ENCODE results near the gene FSTL4. TPM values are rescaled to one million over a fixed set of nuclear protein-coding genes. Genes with fewer than 3 reads are reported as not detected.

The FSTL4 gene
- total RNA-seq, 2 donors from 2014 or later: 0.26 to 1.3 TPM

GRCh38 chr5:133299728-133300127, 312.6 kb downstream of the FSTL4 start:
- TF ChIP-seq CTCF (IDR thresholded peaks at IDR 0.05) (no peak), POLR2A (IDR thresholded peaks at IDR 0.05) (no peak)
- H3K4me3 ChIP-seq: no peak overlapping the region
- H3K9me3 ChIP-seq: no peaks in the 10 kb centered on the region
- H3K27ac ChIP-seq: no peak overlapping the region
- intact Hi-C loops (cut with DNase I): loop anchor here (10.0 kb wide), 1 partner anchor 185 kb away; no protein-coding TSS in a partner anchor
- WGBS, 2 donors: 80 to 88% methylated on average over 3 of the region's 3 CpGs
- ATAC-seq: no peak
- no peak for DNase-seq
- no peaks in the 10 kb centered on the region for H3K27me3 ChIP-seq
- no peaks in the 10 kb centered on the region for H3K36me3 ChIP-seq (replicated peaks in 1 of 2; ENCODE audit: insufficient read depth in 1 of 2, low read depth in 2 of 2)
- H3K4me1 ChIP-seq: no peaks in the 10 kb centered on the region

GRCh38 chr5:133299021-133299420, 313.3 kb downstream of the FSTL4 start:
- H3K27ac ChIP-seq: no peak overlapping the region
- no peaks in the 10 kb centered on the region for H3K4me1 ChIP-seq
- DNase-seq (no peak), ATAC-seq (no peak)
- TF ChIP-seq POLR2A (IDR thresholded peaks at IDR 0.05) (no peak), CTCF (IDR thresholded peaks at IDR 0.05) (no peak)
- H3K4me3 ChIP-seq: no peak overlapping the region
- intact Hi-C loops (cut with DNase I): loop anchor here (10.0 kb wide), 1 partner anchor 184 kb away; no protein-coding TSS in a partner anchor
- H3K36me3 ChIP-seq (replicated peaks in 1 of 2; ENCODE audit: insufficient read depth in 1 of 2, low read depth in 2 of 2): no peaks in the 10 kb centered on the region
- no peaks in the 10 kb centered on the region for H3K27me3 ChIP-seq
- H3K9me3 ChIP-seq: no peaks in the 10 kb centered on the region
- 15% methylated on average over 1 of the region's 1 CpG; no CpG with 5 or more reads in 1 of the 2 donors for WGBS, 2 donors

- intact Hi-C loops (cut with DNase I): loop anchor here (10.0 kb wide), 1 partner anchor 184 kb away; no protein-coding TSS in a partner anchor
- no peaks in the 10 kb centered on the region for H3K36me3 ChIP-seq (replicated peaks in 1 of 2; ENCODE audit: insufficient read depth in 1 of 2, low read depth in 2 of 2)
- WGBS, 2 donors: 80 to 89% methylated on average over 1 to 4 of the region's 4 CpGs
- H3K9me3 ChIP-seq: no peaks in the 10 kb centered on the region
- no peaks in the 10 kb centered on the region for H3K27me3 ChIP-seq
- H3K4me1 ChIP-seq: no peaks in the 10 kb centered on the region
- no peak overlapping the region for H3K27ac ChIP-seq
- H3K4me3 ChIP-seq: no peak overlapping the region
- TF ChIP-seq CTCF (IDR thresholded peaks at IDR 0.05) (no peak), POLR2A (IDR thresholded peaks at IDR 0.05) (no peak)
- ATAC-seq (no peak), DNase-seq (no peak)
Observed at GRCh38 chr5:133298447-133298846, 313.9 kb downstream of the FSTL4 start.

GRCh38 chr5:133297293-133297692, 315.0 kb downstream of the FSTL4 start:
- WGBS, 2 donors: 87 to 95% methylated on average over 5 of the region's 5 CpGs

More at GRCh38 chr5:133297293-133297692, 315.0 kb downstream of the FSTL4 start:
- Histone ChIP-seq H3K27me3 (no peaks in the 10 kb centered on the region), H3K27ac (no peak overlapping the region), H3K36me3 (replicated peaks in 1 of 2; ENCODE audit: insufficient read depth in 1 of 2, low read depth in 2 of 2) (no peaks in the 10 kb centered on the region), H3K4me1 (no peaks in the 10 kb centered on the region), H3K4me3 (no peak overlapping the region), H3K9me3 (no peaks in the 10 kb centered on the region)
- no peak for DNase-seq
- TF ChIP-seq CTCF (IDR thresholded peaks at IDR 0.05) (no peak), POLR2A (IDR thresholded peaks at IDR 0.05) (no peak)
- ATAC-seq: no peak
- intact Hi-C loops (cut with DNase I): loop anchor here (10.0 kb wide), 1 partner anchor 182 kb away; no protein-coding TSS in a partner anchor

All from body of pancreas (tissue), 4 donors.